Esophagus muscularis mucosa (tissue), 4 donors: ENCODE data around the gene FOXO6. TPM values are rescaled to one million over a fixed set of nuclear protein-coding genes. Genes with fewer than 3 reads are reported as not detected.

Experiments used
- DNase-seq: peaks from one replicate; pipeline ENCODE4 v3.0.0-alpha.2; 2017; ENCODE audit errors: extremely low spot score
- H3K27ac ChIP-seq, 4 donors: fragments of 200-600 bp; sonication (generic); replicated peaks in 1 of 4; 1 replicate in 3 of 4; 2 replicates in 1 of 4; pipeline ENCODE4 v1.5.1; 2016 to 2019; ENCODE audit warnings: mild to moderate bottlenecking in 1 of 4
- H3K27me3 ChIP-seq, 4 donors: fragments of 200-600 bp; sonication (generic); one replicate each; pipeline versions ENCODE4 v1.5.1 to v1.6.0; 2016 to 2019
- H3K36me3 ChIP-seq, 4 donors: fragments of 200-600 bp; sonication (generic); one replicate each; pipeline ENCODE4 v1.5.1; 2016 to 2019
- H3K4me1 ChIP-seq, 4 donors: fragments of 200-600 bp; sonication (generic); one replicate each; pipeline ENCODE4 v1.5.1; 2016 to 2019
- H3K4me3 ChIP-seq, 4 donors: fragments of 200-600 bp; sonication (generic); 1 replicate in 2 of 4; 2 replicates in 2 of 4; pipeline ENCODE4 v1.5.1; 2016 to 2019; ENCODE audit warnings: mild to moderate bottlenecking in 4 of 4, moderate library complexity in 1 of 4
- H3K9me3 ChIP-seq, 4 donors: fragments of 200-600 bp; sonication (generic); 1 replicate in 3 of 4; 2 replicates in 1 of 4; pipeline ENCODE4 v1.5.1; 2016 to 2019
- EP300 ChIP-seq: sonication (generic); formaldehyde crosslinking; IDR thresholded peaks from one replicate; pipeline ENCODE4 v1.6.1; 2017; ENCODE audit warnings: antibody characterized with exemption
- POLR2A ChIP-seq: fragments of 450-650 bp; IDR thresholded peaks from one replicate; pipeline ENCODE4 v1.6.1; 2017; ENCODE audit warnings: antibody characterized with exemption, moderate library complexity, mild to moderate bottlenecking, low read depth
- POLR2AphosphoS5 ChIP-seq, 2 donors: sonication (generic); formaldehyde crosslinking; IDR thresholded peaks; one replicate each; pipeline ENCODE4 v1.6.1; 2017; ENCODE audit warnings: antibody characterized with exemption in 2 of 2
- WGBS: methylation state at CpG from one replicate; pipeline ENCODE4 v1.1.5; 2018; 5-methylcytosine and 5-hydroxymethylcytosine counted together
- intact Hi-C: fragments of 100-400 bp; cut with DNase I; formaldehyde crosslinking; loops from one replicate; pipeline ENCODE4 v1.15.1; 2023
- total RNA-seq, 4 donors: library from RNA; depleted of rRNA; stranded (reverse); fragments of >200 nt; gene quantifications; one replicate each; pipeline versions ENCODE4 v1.1.0 to v1.2.1, GENCODE V29; 2016
- TF ChIP-seq, protein P1 (sequence below), 3 experiments: fragments of 200-600 bp in 2 of 3; fragments of 450-650 bp in 1 of 3; sonication (generic) in 2 of 3; IDR thresholded peaks; one replicate each; pipeline ENCODE4 v1.5.1; 2017 to 2019; ENCODE audit warnings: antibody characterized with exemption in 3 of 3, mild to moderate bottlenecking in 2 of 3, moderate library complexity in 1 of 3

FOXO6 gene
- total RNA-seq, 4 donors from 2014 or later: 0.33 to 1.3 (median 0.53) TPM

DNA sequence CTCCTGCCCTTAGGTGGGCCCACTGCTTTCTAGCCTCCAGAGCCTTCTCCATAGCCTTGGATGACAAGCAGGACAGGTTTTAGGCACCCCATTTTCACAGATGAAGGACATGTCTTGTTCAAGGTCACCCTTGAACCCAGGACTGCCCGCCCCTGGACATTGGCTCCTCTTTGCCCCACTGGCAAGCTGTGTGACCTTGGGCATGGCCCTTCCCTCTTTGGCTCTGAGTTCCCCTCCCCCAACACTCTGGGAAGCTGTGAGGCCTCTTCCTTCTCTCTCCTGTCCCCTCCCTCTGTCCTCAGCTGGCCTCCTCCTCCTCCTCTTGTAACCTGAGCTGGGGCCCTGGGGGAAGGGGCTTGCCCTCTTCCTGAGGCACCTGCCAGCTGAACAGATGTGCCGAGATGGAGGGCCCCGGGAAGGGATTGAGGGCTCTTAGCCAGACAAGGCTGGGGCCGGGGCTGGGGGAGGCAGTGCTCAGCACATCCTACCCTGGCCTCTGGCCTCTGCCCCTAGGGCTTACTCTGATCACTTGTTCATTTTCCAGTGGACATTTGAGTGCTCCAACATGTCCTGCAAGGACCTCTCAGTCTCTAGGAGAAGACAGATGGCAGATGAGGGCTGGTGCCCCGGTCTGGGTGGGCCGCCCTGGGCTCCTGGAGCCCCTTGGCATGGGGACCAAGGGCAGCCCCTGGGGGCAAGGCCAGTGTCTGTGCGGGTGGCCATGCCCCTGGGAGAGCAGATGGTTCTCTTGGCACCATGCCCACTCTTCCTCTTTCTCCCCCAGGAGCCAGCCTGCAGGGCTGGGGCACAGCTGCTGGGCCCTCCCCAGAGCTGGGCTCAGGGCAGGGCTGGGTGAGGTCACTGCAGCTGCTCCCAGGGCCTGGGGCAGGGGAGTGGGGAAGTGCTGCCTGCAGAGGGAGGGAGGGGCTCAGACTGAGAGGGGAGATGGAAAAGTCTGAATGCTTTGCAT is 10.7 kb downstream of the FOXO6 start:
- TF ChIP-seq POLR2AphosphoS5 (IDR thresholded peaks at IDR 0.05) (no peak), EP300 (no peak), POLR2A (no peak)
- TF ChIP-seq, protein P1, sequence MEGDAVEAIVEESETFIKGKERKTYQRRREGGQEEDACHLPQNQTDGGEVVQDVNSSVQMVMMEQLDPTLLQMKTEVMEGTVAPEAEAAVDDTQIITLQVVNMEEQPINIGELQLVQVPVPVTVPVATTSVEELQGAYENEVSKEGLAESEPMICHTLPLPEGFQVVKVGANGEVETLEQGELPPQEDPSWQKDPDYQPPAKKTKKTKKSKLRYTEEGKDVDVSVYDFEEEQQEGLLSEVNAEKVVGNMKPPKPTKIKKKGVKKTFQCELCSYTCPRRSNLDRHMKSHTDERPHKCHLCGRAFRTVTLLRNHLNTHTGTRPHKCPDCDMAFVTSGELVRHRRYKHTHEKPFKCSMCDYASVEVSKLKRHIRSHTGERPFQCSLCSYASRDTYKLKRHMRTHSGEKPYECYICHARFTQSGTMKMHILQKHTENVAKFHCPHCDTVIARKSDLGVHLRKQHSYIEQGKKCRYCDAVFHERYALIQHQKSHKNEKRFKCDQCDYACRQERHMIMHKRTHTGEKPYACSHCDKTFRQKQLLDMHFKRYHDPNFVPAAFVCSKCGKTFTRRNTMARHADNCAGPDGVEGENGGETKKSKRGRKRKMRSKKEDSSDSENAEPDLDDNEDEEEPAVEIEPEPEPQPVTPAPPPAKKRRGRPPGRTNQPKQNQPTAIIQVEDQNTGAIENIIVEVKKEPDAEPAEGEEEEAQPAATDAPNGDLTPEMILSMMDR (IDR thresholded peaks at IDR 0.05): no peak
- H3K27ac ChIP-seq: no peak overlapping the region
- 51% methylated on average over 6 of the region's 7 CpGs for WGBS
- no peak for DNase-seq
- H3K9me3 ChIP-seq: no peaks in the 10 kb centered on the region
- intact Hi-C loops: no loop called here
- no peak overlapping the region for H3K4me3 ChIP-seq
- H3K36me3 ChIP-seq: no peaks in the 10 kb centered on the region
- H3K27me3 ChIP-seq: peaks cover 0 to 7% (median 0%) of the 10 kb centered on the region in 4 donors
- H3K4me1 ChIP-seq: peaks cover 12 to 27% (median 24%) of the 10 kb centered on the region in 4 donors

DNA sequence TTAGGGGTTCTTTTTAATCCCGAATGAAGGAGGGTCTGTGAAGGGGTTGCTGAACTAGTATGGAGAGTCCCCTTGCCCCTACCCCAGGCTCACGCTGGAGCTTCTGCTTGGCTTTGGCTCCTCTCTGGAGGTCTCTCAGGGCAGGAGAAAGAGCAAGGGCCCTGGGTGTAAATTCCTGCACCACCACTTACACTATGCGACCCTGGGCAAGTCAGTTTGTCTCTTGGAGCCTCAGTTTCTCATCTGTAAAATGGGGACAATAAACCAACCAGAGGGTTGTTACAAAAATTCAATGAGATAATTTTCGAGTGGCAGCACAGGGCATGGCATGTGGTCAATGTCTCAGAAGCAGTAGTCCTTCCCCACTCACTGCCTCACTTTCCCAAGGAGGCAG is 11.4 kb downstream of the FOXO6 start:
- peaks cover 0 to 2% (median under 1%) of the 10 kb centered on the region in 4 donors for H3K36me3 ChIP-seq
- WGBS: 66% methylated on average over 4 of the region's 4 CpGs
- TF ChIP-seq POLR2A (no peak), POLR2AphosphoS5 (IDR thresholded peaks at IDR 0.05) (no peak), EP300 (no peak)
- TF ChIP-seq, protein P1 (IDR thresholded peaks at IDR 0.05): no peak
- no peaks in the 10 kb centered on the region for H3K9me3 ChIP-seq
- H3K27ac ChIP-seq: no peak overlapping the region
- peaks cover 11 to 25% (median 21%) of the 10 kb centered on the region in 4 donors for H3K4me1 ChIP-seq
- intact Hi-C loops: no loop called here
- no peak overlapping the region for H3K4me3 ChIP-seq
- no peak for DNase-seq
- H3K27me3 ChIP-seq: peaks cover 0 to 5% (median 0%) of the 10 kb centered on the region in 4 donors

DNA sequence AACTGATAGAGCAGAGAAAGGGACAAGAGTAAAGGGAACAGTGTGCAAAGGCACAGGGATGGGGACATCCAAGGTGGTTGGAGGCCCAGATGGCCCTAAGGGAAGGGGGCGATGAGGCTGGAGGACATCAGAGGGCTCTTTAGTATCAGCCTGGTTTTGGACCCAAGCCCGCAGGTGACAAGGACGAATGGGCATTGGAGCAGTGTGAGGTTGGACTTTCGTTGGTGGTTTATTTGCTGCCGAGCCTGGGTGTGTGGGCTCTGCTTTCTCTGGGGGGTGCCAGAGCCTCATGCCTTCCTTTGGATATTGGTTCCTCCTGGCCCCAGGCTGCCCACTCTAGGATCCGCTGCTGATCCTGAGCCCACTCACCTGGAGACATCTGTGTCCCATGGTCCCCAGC is 12.1 kb downstream of the FOXO6 start:
- no peak for TF ChIP-seq POLR2AphosphoS5 (IDR thresholded peaks at IDR 0.05)
- TF ChIP-seq POLR2A: no peak
- TF ChIP-seq EP300: no peak
- TF ChIP-seq, protein P1 (IDR thresholded peaks at IDR 0.05): no peak
- H3K4me3 ChIP-seq: no peak overlapping the region
- peaks cover 0 to under 1% (median 0%) of the 10 kb centered on the region in 4 donors for H3K27me3 ChIP-seq
- intact Hi-C loops: no loop called here
- H3K9me3 ChIP-seq: no peaks in the 10 kb centered on the region
- DNase-seq: no peak
- H3K4me1 ChIP-seq: peaks cover 11 to 25% (median 21%) of the 10 kb centered on the region in 4 donors
- peaks cover 0 to 10% (median 4%) of the 10 kb centered on the region in 4 donors for H3K36me3 ChIP-seq
- WGBS: 72% methylated on average over 6 of the region's 6 CpGs
- no peak overlapping the region for H3K27ac ChIP-seq

DNA sequence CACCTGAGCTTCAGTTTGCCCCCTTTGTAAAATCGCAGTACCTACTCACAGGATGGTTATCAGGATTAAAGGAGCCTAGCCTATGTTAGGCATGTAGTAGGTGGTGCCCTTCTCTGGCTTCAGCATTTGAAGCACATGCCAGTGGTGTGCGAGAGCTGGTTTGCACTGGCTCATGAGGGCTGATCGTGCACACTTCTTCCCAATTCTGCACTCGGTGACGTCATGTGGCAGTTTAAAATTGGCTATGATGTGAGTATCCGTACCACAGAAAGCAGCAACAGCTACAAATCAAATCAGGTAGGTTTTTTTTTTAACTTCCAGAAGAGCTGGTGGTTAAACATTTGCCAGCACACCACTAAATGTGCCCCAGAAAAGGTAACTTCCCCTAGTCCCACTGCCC is 13.5 kb downstream of the FOXO6 start:
- TF ChIP-seq POLR2AphosphoS5 (IDR thresholded peaks at IDR 0.05) (no peak), POLR2A (no peak), EP300 (no peak)
- TF ChIP-seq, protein P1 (IDR thresholded peaks at IDR 0.05): no peak
- no peak overlapping the region for H3K4me3 ChIP-seq
- H3K9me3 ChIP-seq: no peaks in the 10 kb centered on the region
- H3K4me1 ChIP-seq: peaks cover 11 to 28% (median 23%) of the 10 kb centered on the region in 4 donors
- 95% methylated on average over 6 of the region's 6 CpGs for WGBS
- no peak overlapping the region for H3K27ac ChIP-seq
- H3K36me3 ChIP-seq: peaks cover 0 to 20% (median 4%) of the 10 kb centered on the region in 4 donors
- no peaks in the 10 kb centered on the region for H3K27me3 ChIP-seq
- no peak for DNase-seq
- intact Hi-C loops: no loop called here
